Sigmoid colon (tissue), 7 donors: ENCODE results near the gene SDR42E1. TPM values are rescaled to one million over a fixed set of nuclear protein-coding genes. Genes with fewer than 3 reads are reported as not detected.

Source experiments
- DNase-seq: peaks from one replicate; pipeline ENCODE4 v3.0.0-alpha.2; 2019
- H3K27ac ChIP-seq, 4 donors: fragments of 200-600 bp; sonication (generic); one replicate each; pipeline ENCODE4 v1.5.1; 2016 to 2019; ENCODE audit warnings: mild to moderate bottlenecking in 1 of 4
- H3K27me3 ChIP-seq, 3 donors: fragments of 200-600 bp; sonication (generic); one replicate each; pipeline ENCODE4 v1.5.1; 2019; ENCODE audit warnings: mild to moderate bottlenecking in 1 of 3
- H3K36me3 ChIP-seq, 4 donors: fragments of 200-600 bp; sonication (generic); one replicate each; pipeline ENCODE4 v1.5.1; 2016 to 2019
- H3K4me1 ChIP-seq, 4 donors: fragments of 200-600 bp; sonication (generic); one replicate each; pipeline ENCODE4 v1.5.1; 2017 to 2019
- H3K4me3 ChIP-seq, 4 donors: fragments of 200-600 bp; sonication (generic); one replicate each; pipeline ENCODE4 v1.5.1; 2017 to 2019; ENCODE audit warnings: mild to moderate bottlenecking in 2 of 4, moderate library complexity in 1 of 4
- H3K9me3 ChIP-seq, 4 donors: fragments of 200-600 bp in 3 of 4; sonication (generic) in 3 of 4; one replicate each; pipeline versions ENCODE4 v1.5.1 to v1.6.1; 2013 to 2019
- EP300 ChIP-seq, 4 donors: sonication (generic); formaldehyde crosslinking; IDR thresholded peaks; one replicate each; pipeline ENCODE4 v1.6.1; 2017; ENCODE audit warnings: antibody characterized with exemption in 4 of 4
- POLR2A ChIP-seq, 2 donors: fragments of 450-650 bp; IDR thresholded peaks; one replicate each; pipeline ENCODE4 v1.6.1; 2016; ENCODE audit warnings: antibody characterized with exemption in 2 of 2, mild to moderate bottlenecking in 2 of 2, moderate library complexity in 2 of 2
- POLR2AphosphoS5 ChIP-seq, 4 donors: sonication (generic); formaldehyde crosslinking; IDR thresholded peaks; one replicate each; pipeline ENCODE4 v1.6.1; 2017; ENCODE audit warnings: antibody characterized with exemption in 4 of 4
- WGBS, 2 donors: extraction: QIAGEN DNeasy Blood & Tissue Kit; methylation state at CpG; one replicate each; pipeline ENCODE4 v1.1.7; 2013; 5-methylcytosine and 5-hydroxymethylcytosine counted together
- intact Hi-C: fragments of 100-400 bp; cut with DNase I; formaldehyde crosslinking; loops from one replicate; pipeline ENCODE4 v1.15.1; 2023
- polyA plus RNA-seq, 3 donors: library from polyadenylated mRNA; stranded (reverse); fragments of 200-250 nt; gene quantifications; one replicate each; pipeline ENCODE4 v1.2.3, GENCODE V29; 2013
- total RNA-seq, 4 donors: library from RNA; depleted of rRNA; stranded (reverse); fragments of >200 nt; gene quantifications; one replicate each; pipeline ENCODE4 v1.1.0, GENCODE V29; 2016
- TF ChIP-seq, protein P1 (sequence below), 4 experiments: fragments of 450-650 bp in 3 of 4; fragments of 200-600 bp in 1 of 4; IDR thresholded peaks; one replicate each; pipeline ENCODE4 v1.5.1; 2016 to 2019; ENCODE audit warnings: antibody characterized with exemption in 4 of 4, mild to moderate bottlenecking in 3 of 4, moderate library complexity in 2 of 4
- donor health status: healthy with polysubstance abuse.
- donor health status: Bipolar disorder and iron deficiency.
- donor health status: healthy.

Gene SDR42E1
- total and polyA plus RNA-seq, 7 donors, result 0.49 to 3.2 (median 1.7) TPM

DNA sequence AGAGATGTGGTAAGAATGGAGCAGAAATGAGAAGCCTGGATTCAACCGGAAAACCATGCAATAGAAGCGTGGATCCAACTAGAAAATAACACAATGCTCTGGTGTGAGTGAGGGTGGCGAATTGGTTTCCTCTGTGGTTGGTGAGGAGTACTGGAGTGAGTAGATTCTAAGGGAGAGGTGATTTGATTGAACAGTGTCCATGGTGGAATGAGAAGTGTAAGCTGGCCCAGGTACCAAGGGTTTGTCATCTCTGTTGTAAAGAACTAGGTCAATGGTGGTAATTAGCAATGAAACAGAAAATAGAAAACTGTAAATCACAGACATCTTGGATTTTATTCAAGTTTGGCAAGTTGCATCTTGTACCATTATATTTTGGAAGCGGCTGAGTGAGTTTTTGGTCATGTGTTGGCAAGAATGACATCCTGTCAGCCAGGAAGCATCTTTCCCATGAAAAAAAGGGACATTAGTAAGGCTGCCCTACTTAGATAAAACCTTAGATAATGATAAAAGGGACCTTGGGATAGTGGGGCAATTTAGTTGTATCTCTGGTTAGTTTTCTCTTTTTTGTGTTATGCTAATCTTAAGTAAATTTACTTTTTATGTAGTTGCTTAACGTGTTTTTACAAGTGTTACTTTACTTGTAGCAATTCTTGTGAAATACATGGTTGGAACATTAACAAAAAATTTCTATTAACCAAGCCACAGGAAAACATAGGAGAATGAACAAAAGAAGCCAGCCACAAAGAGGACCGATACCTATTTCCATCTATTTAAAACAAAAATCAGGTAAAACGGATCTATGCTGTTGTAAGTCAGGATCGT is 44.7 kb upstream of the SDR42E1 start:
- intact Hi-C loops, result no loop called here
- Histone ChIP-seq H3K4me1 (no peaks in the 10 kb centered on the region), H3K27ac (no peak overlapping the region), H3K9me3 (no peaks in the 10 kb centered on the region), H3K4me3 (no peak overlapping the region), H3K36me3 (no peaks in the 10 kb centered on the region), H3K27me3 (no peaks in the 10 kb centered on the region)
- TF ChIP-seq POLR2A (IDR thresholded peaks at IDR 0.05), result no peak
- no peak for TF ChIP-seq POLR2AphosphoS5 (IDR thresholded peaks at IDR 0.05)
- no peak for TF ChIP-seq EP300 (IDR thresholded peaks at IDR 0.05)
- no peak for DNase-seq
- WGBS, 2 donors, result 44 to 76% methylated on average over 8 of the region's 8 CpGs

DNA sequence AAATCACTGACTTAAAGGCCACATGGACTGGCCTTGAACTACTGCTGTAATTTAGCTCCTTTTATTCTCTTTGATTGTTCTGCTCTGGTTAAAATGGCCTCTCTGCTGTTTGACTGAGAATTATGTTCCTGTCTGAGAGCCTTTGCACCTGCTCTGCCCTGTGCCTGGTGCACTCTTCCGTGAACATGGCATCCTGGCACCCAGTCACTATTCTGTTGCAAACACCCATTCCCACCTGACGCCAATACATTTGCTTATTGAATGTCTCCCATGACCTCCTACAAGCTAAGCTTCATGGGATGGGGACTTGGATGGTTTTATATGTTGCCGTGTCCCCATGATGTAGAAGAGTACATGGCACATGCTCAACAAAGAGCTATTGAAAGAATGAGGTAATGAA is 43.8 kb upstream of the SDR42E1 start:
- intact Hi-C loops, result no loop called here
- no peak overlapping the region for H3K4me3 ChIP-seq
- DNase-seq, result no peak
- no peaks in the 10 kb centered on the region for H3K36me3 ChIP-seq
- no peaks in the 10 kb centered on the region for H3K27me3 ChIP-seq
- H3K4me1 ChIP-seq, result no peaks in the 10 kb centered on the region
- 93% methylated on average over 3 of the region's 3 CpGs for WGBS, 2 donors
- H3K27ac ChIP-seq, result no peak overlapping the region
- TF ChIP-seq POLR2A (IDR thresholded peaks at IDR 0.05), result no peak
- no peak for TF ChIP-seq POLR2AphosphoS5 (IDR thresholded peaks at IDR 0.05)
- TF ChIP-seq, protein P1, sequence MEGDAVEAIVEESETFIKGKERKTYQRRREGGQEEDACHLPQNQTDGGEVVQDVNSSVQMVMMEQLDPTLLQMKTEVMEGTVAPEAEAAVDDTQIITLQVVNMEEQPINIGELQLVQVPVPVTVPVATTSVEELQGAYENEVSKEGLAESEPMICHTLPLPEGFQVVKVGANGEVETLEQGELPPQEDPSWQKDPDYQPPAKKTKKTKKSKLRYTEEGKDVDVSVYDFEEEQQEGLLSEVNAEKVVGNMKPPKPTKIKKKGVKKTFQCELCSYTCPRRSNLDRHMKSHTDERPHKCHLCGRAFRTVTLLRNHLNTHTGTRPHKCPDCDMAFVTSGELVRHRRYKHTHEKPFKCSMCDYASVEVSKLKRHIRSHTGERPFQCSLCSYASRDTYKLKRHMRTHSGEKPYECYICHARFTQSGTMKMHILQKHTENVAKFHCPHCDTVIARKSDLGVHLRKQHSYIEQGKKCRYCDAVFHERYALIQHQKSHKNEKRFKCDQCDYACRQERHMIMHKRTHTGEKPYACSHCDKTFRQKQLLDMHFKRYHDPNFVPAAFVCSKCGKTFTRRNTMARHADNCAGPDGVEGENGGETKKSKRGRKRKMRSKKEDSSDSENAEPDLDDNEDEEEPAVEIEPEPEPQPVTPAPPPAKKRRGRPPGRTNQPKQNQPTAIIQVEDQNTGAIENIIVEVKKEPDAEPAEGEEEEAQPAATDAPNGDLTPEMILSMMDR (IDR thresholded peaks at IDR 0.05), result no peak
- no peak for TF ChIP-seq EP300 (IDR thresholded peaks at IDR 0.05)
- H3K9me3 ChIP-seq, result no peaks in the 10 kb centered on the region

DNA sequence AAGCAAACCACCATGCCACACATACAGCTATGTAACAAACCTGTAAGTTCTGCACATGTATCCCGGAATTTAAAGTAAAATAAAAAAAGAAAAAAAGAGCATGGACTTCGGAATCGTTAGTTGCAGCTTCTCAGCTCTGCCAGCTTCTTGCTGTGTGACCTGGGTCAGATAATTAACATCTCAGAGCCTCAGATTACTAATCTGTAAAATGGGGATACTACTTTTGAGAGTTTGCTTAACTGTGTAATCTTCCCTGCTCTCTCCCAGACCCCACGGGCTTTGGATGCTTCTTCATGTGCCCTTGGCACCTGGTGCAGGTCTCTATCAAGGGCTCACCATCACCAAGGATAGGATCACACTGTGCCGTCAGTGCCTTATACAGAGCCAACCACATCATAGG is 40.4 kb upstream of the SDR42E1 start:
- TF ChIP-seq EP300 (IDR thresholded peaks at IDR 0.05) (no peak), POLR2AphosphoS5 (IDR thresholded peaks at IDR 0.05) (no peak), POLR2A (IDR thresholded peaks at IDR 0.05) (no peak)
- TF ChIP-seq, protein P1 (IDR thresholded peaks at IDR 0.05), result no peak
- intact Hi-C loops, result no loop called here
- Histone ChIP-seq H3K27ac (no peak overlapping the region), H3K9me3 (no peaks in the 10 kb centered on the region), H3K36me3 (no peaks in the 10 kb centered on the region), H3K4me3 (no peak overlapping the region), H3K27me3 (no peaks in the 10 kb centered on the region), H3K4me1 (no peaks in the 10 kb centered on the region)
- no peak for DNase-seq
- WGBS, 2 donors, result 50 to 80% methylated on average over 5 of the region's 5 CpGs

DNA sequence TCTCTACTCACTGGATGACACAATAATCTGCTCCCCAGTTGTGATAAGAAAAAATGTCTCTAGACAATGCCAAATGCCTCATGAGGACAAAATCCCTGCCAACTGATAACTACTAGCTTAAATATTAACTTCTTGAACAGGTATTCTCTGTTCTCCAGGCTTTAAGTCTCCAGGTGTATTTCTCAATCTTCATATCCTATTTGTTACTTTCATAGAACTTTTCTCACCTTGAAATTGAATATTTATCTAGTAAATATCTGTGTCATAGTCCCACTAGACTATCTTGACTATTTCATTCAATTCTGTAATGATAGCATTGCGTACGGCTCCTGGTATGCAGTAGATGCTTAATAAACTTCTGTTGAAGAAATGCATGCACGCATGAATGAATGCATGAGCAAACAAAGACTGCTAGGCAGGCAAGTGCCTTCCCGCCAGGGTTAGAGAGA is 39.7 kb upstream of the SDR42E1 start:
- H3K27ac ChIP-seq, result no peak overlapping the region
- DNase-seq, result no peak
- intact Hi-C loops, result no loop called here
- H3K9me3 ChIP-seq, result no peaks in the 10 kb centered on the region
- H3K4me3 ChIP-seq, result no peak overlapping the region
- no peaks in the 10 kb centered on the region for H3K27me3 ChIP-seq
- H3K4me1 ChIP-seq, result no peaks in the 10 kb centered on the region
- no peaks in the 10 kb centered on the region for H3K36me3 ChIP-seq
- 22 to 69% methylated on average over 4 of the region's 4 CpGs for WGBS, 2 donors
- TF ChIP-seq, protein P1 (IDR thresholded peaks at IDR 0.05), result no peak
- TF ChIP-seq POLR2AphosphoS5 (IDR thresholded peaks at IDR 0.05) (no peak), EP300 (IDR thresholded peaks at IDR 0.05) (no peak), POLR2A (IDR thresholded peaks at IDR 0.05) (no peak)

DNA sequence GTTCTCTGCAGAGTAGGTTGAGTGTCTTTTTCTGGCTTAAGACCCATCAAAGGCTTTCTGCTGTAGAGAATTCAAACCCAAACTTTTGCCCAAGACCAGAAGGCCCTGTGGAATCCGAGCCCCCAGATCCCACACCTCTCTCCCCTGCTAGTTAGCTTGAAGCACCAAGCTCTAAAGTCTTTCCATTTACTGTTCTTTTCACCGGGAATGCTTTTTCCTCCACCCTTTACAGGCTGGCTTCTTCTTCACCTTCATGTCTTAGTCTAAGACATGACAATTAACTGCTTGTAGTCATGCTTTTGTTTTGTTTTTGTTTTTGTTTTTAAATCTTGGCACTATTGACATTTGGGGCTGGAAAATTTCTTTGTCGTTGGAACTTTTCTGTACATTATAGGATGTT is 39.2 kb upstream of the SDR42E1 start:
- TF ChIP-seq POLR2A (IDR thresholded peaks at IDR 0.05), result no peak
- TF ChIP-seq, protein P1 (IDR thresholded peaks at IDR 0.05), result no peak
- no peak for TF ChIP-seq EP300 (IDR thresholded peaks at IDR 0.05)
- TF ChIP-seq POLR2AphosphoS5 (IDR thresholded peaks at IDR 0.05), result no peak
- no peaks in the 10 kb centered on the region for H3K4me1 ChIP-seq
- no peak for DNase-seq
- H3K36me3 ChIP-seq, result no peaks in the 10 kb centered on the region
- no peak overlapping the region for H3K4me3 ChIP-seq
- H3K27ac ChIP-seq, result no peak overlapping the region
- intact Hi-C loops, result no loop called here
- 11 to 60% methylated on average over 3 of the region's 3 CpGs for WGBS, 2 donors
- H3K9me3 ChIP-seq, result no peaks in the 10 kb centered on the region
- H3K27me3 ChIP-seq, result no peaks in the 10 kb centered on the region
